ENCODE results near the gene OLA1. TPM values are rescaled to one million over a fixed set of nuclear protein-coding genes. Genes with fewer than 3 reads are reported as not detected.

The OLA1 gene
- total RNA-seq, 5 donors from 2014 or later (not counting 1 experiment from before 2014, with no cell fraction given) = 32.1 to 46.1 (median 38.1) TPM

GRCh38 chr2:174051741-174052583 is 196.4 kb downstream of the OLA1 start:
- ATAC-seq (replicated peaks in 1 of 4) (no peak), DNase-seq (no peak)
- ChIA-PET POLR2A (no interaction called here), CTCF (no interaction called here)
- Histone ChIP-seq H3K36me3 (ENCODE audit: control insufficient read depth in 2 of 2, extremely low read depth in 1 of 2, insufficient read depth in 1 of 2, low read length in 1 of 2) (no peaks in the 10 kb centered on the region), H3K4me3 (ENCODE audit: control insufficient read depth in 1 of 2, extremely low read depth in 1 of 2, low read length in 1 of 2) (no peak overlapping the region), H3K27ac (ENCODE audit: low read length) (no peak overlapping the region), H3K27me3 (replicated peaks in 1 of 2; ENCODE audit: control insufficient read depth in 2 of 2, extremely low read depth in 1 of 2, insufficient read depth in 2 of 2, low read length in 1 of 2) (peaks cover 0 to 19% of the 10 kb centered on the region in 2 experiments), H3K4me1 (ENCODE audit: control insufficient read depth in 1 of 2, extremely low read depth in 1 of 2, insufficient read depth in 2 of 2, low read length in 2 of 2) (peaks cover 0 to 3% of the 10 kb centered on the region in 2 experiments), H3K9me3 (no peaks in the 10 kb centered on the region)
- H3K9me3 Mint-ChIP-seq = no peaks in the 10 kb centered on the region
- no peak overlapping the region for H3K4me3 Mint-ChIP-seq
- H3K27me3 Mint-ChIP-seq = peaks cover 5 to 8% of the 10 kb centered on the region in 2 donors
- no peaks in the 10 kb centered on the region for H3K36me3 Mint-ChIP-seq
- 98% methylated on average over 7 of the region's 13 CpGs for WGBS (ENCODE audit: insufficient coverage)
- H3K27ac Mint-ChIP-seq = no peak overlapping the region
- no peaks in the 10 kb centered on the region for H3K4me1 Mint-ChIP-seq

- H3K27me3 Mint-ChIP-seq = peaks cover 5 to 8% of the 10 kb centered on the region in 2 donors
- ATAC-seq (replicated peaks in 1 of 4) (no peak), DNase-seq (no peak)
- H3K4me1 Mint-ChIP-seq = no peaks in the 10 kb centered on the region
- CTCF ChIA-PET = no interaction called here
- Histone ChIP-seq H3K9me3 (no peaks in the 10 kb centered on the region), H3K27me3 (replicated peaks in 1 of 2; ENCODE audit: control insufficient read depth in 2 of 2, extremely low read depth in 1 of 2, insufficient read depth in 2 of 2, low read length in 1 of 2) (peaks cover 0 to 19% of the 10 kb centered on the region in 2 experiments), H3K4me1 (ENCODE audit: control insufficient read depth in 1 of 2, extremely low read depth in 1 of 2, insufficient read depth in 2 of 2, low read length in 2 of 2) (peaks cover 0 to 3% of the 10 kb centered on the region in 2 experiments), H3K27ac (ENCODE audit: low read length) (no peak overlapping the region), H3K4me3 (ENCODE audit: control insufficient read depth in 1 of 2, extremely low read depth in 1 of 2, low read length in 1 of 2) (no peak overlapping the region), H3K36me3 (ENCODE audit: control insufficient read depth in 2 of 2, extremely low read depth in 1 of 2, insufficient read depth in 1 of 2, low read length in 1 of 2) (no peaks in the 10 kb centered on the region)
- H3K27ac Mint-ChIP-seq = no peak overlapping the region
- POLR2A ChIA-PET = no interaction called here
- WGBS (ENCODE audit: insufficient coverage) = 92% methylated on average over 2 of the region's 4 CpGs
- H3K9me3 Mint-ChIP-seq = no peaks in the 10 kb centered on the region
- H3K4me3 Mint-ChIP-seq = no peak overlapping the region
- H3K36me3 Mint-ChIP-seq = no peaks in the 10 kb centered on the region
Measured at GRCh38 chr2:174051068-174051467, 197.3 kb downstream of the OLA1 start.

GRCh38 chr2:174049895-174050294 is 198.4 kb downstream of the OLA1 start:
- no CpG with 5 or more reads among the region's 2 CpGs for WGBS (ENCODE audit: insufficient coverage)
- ChIA-PET POLR2A (no interaction called here), CTCF (no interaction called here)
- Histone ChIP-seq H3K4me3 (ENCODE audit: control insufficient read depth in 1 of 2, extremely low read depth in 1 of 2, low read length in 1 of 2) (no peak overlapping the region), H3K27ac (ENCODE audit: low read length) (no peak overlapping the region), H3K36me3 (ENCODE audit: control insufficient read depth in 2 of 2, extremely low read depth in 1 of 2, insufficient read depth in 1 of 2, low read length in 1 of 2) (no peaks in the 10 kb centered on the region), H3K4me1 (ENCODE audit: control insufficient read depth in 1 of 2, extremely low read depth in 1 of 2, insufficient read depth in 2 of 2, low read length in 2 of 2) (peaks cover 0 to 3% of the 10 kb centered on the region in 2 experiments), H3K27me3 (replicated peaks in 1 of 2; ENCODE audit: control insufficient read depth in 2 of 2, extremely low read depth in 1 of 2, insufficient read depth in 2 of 2, low read length in 1 of 2) (peaks cover 0 to 19% of the 10 kb centered on the region in 2 experiments), H3K9me3 (no peaks in the 10 kb centered on the region)
- no peak overlapping the region for H3K4me3 Mint-ChIP-seq
- no peak overlapping the region for H3K27ac Mint-ChIP-seq
- DNase-seq (no peak), ATAC-seq (replicated peaks in 1 of 4) (no peak)
- H3K4me1 Mint-ChIP-seq = no peaks in the 10 kb centered on the region
- no peaks in the 10 kb centered on the region for H3K36me3 Mint-ChIP-seq
- H3K27me3 Mint-ChIP-seq = peaks cover 3 to 5% of the 10 kb centered on the region in 2 donors
- H3K9me3 Mint-ChIP-seq = peaks cover 0 to 4% (median 0%) of the 10 kb centered on the region in 3 donors

- H3K4me1 ChIP-seq (ENCODE audit: control insufficient read depth in 1 of 2, extremely low read depth in 1 of 2, insufficient read depth in 2 of 2, low read length in 2 of 2) = peaks cover 0 to 3% of the 10 kb centered on the region in 2 experiments
- no peaks in the 10 kb centered on the region for H3K36me3 ChIP-seq (ENCODE audit: control insufficient read depth in 2 of 2, extremely low read depth in 1 of 2, insufficient read depth in 1 of 2, low read length in 1 of 2)
- Mint-ChIP-seq H3K9me3 (peaks cover 0 to 4% (median 0%) of the 10 kb centered on the region in 3 donors), H3K36me3 (no peaks in the 10 kb centered on the region), H3K27me3 (peaks cover 3 to 5% of the 10 kb centered on the region in 2 donors), H3K4me1 (no peaks in the 10 kb centered on the region), H3K27ac (no peak overlapping the region), H3K4me3 (no peak overlapping the region)
- POLR2A ChIA-PET = no interaction called here
- 81% methylated on average over 19 of the region's 20 CpGs for WGBS (ENCODE audit: insufficient coverage)
- CTCF ChIA-PET = interaction anchor here in 1 of 2 donors (0.6 kb wide), 1 partner anchor 88 kb away, joined by 5 read pairs; no protein-coding TSS in a partner anchor
- no peak overlapping the region for H3K4me3 ChIP-seq (ENCODE audit: control insufficient read depth in 1 of 2, extremely low read depth in 1 of 2, low read length in 1 of 2)
- ATAC-seq (replicated peaks in 1 of 4) (no peak), DNase-seq (no peak)
- H3K27ac ChIP-seq (ENCODE audit: low read length) = no peak overlapping the region
- peaks cover 0 to 17% of the 10 kb centered on the region in 2 experiments for H3K27me3 ChIP-seq (replicated peaks in 1 of 2; ENCODE audit: control insufficient read depth in 2 of 2, extremely low read depth in 1 of 2, insufficient read depth in 2 of 2, low read length in 1 of 2)
- no peaks in the 10 kb centered on the region for H3K9me3 ChIP-seq
Measured at GRCh38 chr2:174048243-174048642, 200.1 kb downstream of the OLA1 start.

- CTCF ChIA-PET = no interaction called here
- H3K9me3 Mint-ChIP-seq = peaks cover 0 to 4% (median 0%) of the 10 kb centered on the region in 3 donors
- Histone ChIP-seq H3K36me3 (ENCODE audit: control insufficient read depth in 2 of 2, extremely low read depth in 1 of 2, insufficient read depth in 1 of 2, low read length in 1 of 2) (no peaks in the 10 kb centered on the region), H3K9me3 (no peaks in the 10 kb centered on the region), H3K27ac (ENCODE audit: low read length) (no peak overlapping the region), H3K4me1 (ENCODE audit: control insufficient read depth in 1 of 2, extremely low read depth in 1 of 2, insufficient read depth in 2 of 2, low read length in 2 of 2) (peaks cover 0 to 3% of the 10 kb centered on the region in 2 experiments), H3K27me3 (replicated peaks in 1 of 2; ENCODE audit: control insufficient read depth in 2 of 2, extremely low read depth in 1 of 2, insufficient read depth in 2 of 2, low read length in 1 of 2) (peaks cover 0 to 16% of the 10 kb centered on the region in 2 experiments), H3K4me3 (ENCODE audit: control insufficient read depth in 1 of 2, extremely low read depth in 1 of 2, low read length in 1 of 2) (no peak overlapping the region)
- no peak overlapping the region for H3K27ac Mint-ChIP-seq
- peaks cover 3 to 5% of the 10 kb centered on the region in 2 donors for H3K27me3 Mint-ChIP-seq
- no peak overlapping the region for H3K4me3 Mint-ChIP-seq
- POLR2A ChIA-PET = no interaction called here
- no CpG with 5 or more reads among the region's 9 CpGs for WGBS (ENCODE audit: insufficient coverage)
- ATAC-seq (replicated peaks in 1 of 4) (no peak), DNase-seq (no peak)
- no peaks in the 10 kb centered on the region for H3K36me3 Mint-ChIP-seq
- no peaks in the 10 kb centered on the region for H3K4me1 Mint-ChIP-seq
Measured at GRCh38 chr2:174047746-174048145, 200.6 kb downstream of the OLA1 start.

GRCh38 chr2:174046172-174046571 is 202.2 kb downstream of the OLA1 start:
- Mint-ChIP-seq H3K4me1 (no peaks in the 10 kb centered on the region), H3K4me3 (no peak overlapping the region), H3K27me3 (peaks cover 3 to 5% of the 10 kb centered on the region in 2 donors), H3K9me3 (peaks cover 0 to 4% (median 0%) of the 10 kb centered on the region in 3 donors), H3K36me3 (no peaks in the 10 kb centered on the region), H3K27ac (no peak overlapping the region)
- Histone ChIP-seq H3K4me1 (ENCODE audit: control insufficient read depth in 1 of 2, extremely low read depth in 1 of 2, insufficient read depth in 2 of 2, low read length in 2 of 2) (peaks cover 0 to 3% of the 10 kb centered on the region in 2 experiments), H3K4me3 (ENCODE audit: control insufficient read depth in 1 of 2, extremely low read depth in 1 of 2, low read length in 1 of 2) (no peak overlapping the region), H3K36me3 (ENCODE audit: control insufficient read depth in 2 of 2, extremely low read depth in 1 of 2, insufficient read depth in 1 of 2, low read length in 1 of 2) (no peaks in the 10 kb centered on the region), H3K27me3 (replicated peaks in 1 of 2; ENCODE audit: control insufficient read depth in 2 of 2, extremely low read depth in 1 of 2, insufficient read depth in 2 of 2, low read length in 1 of 2) (peaks cover 0 to 16% of the 10 kb centered on the region in 2 experiments), H3K27ac (ENCODE audit: low read length) (no peak overlapping the region), H3K9me3 (no peaks in the 10 kb centered on the region)
- ATAC-seq (replicated peaks in 1 of 4) (no peak), DNase-seq (no peak)
- POLR2A ChIA-PET = interaction anchor here (0.6 kb wide), 3 partner anchors 11 to 82 kb away, joined by 3 to 4 read pairs (median 3); no protein-coding TSS in a partner anchor
- 83% methylated on average over 2 of the region's 3 CpGs for WGBS (ENCODE audit: insufficient coverage)
- CTCF ChIA-PET = interaction anchor here in 1 of 2 donors (0.6 kb wide), 2 partner anchors 314 to 766 kb away, joined by 3 read pairs; no protein-coding TSS in a partner anchor
